HG03064 (cell line): ENCODE data around the gene EIF2S3.
A peak's percentile ranks its signal among the peaks of the same experiment; 100 is the strongest.
"Not testable (repeated sequence)": the region's sequence is repeated elsewhere in the genome, so short reads cannot be mapped to it uniquely, and the experiment has no call there.

Experiments
- ATAC-seq: cut with Tn5 transposase; IDR thresholded peaks from one replicate; pipeline ENCODE4 v1.9.1; 2021; ENCODE audit warnings: low read depth; ENCODE audit not compliant: unreplicated experiment

Gene EIF2S3

DNA sequence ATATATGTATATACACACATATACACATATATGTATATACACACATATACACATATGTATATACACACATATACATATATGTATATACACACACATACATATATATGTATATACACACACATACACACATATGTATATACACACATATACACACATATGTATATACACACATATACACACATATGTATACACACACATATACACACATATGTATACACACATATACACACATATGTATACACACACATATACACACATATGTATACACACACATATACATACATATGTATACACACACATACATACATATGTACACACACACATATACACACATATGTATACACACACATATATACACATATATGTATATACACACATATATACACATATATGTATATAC lies 8.7 kb upstream of the EIF2S3 start:
- ATAC-seq = not testable (repeated sequence)

DNA sequence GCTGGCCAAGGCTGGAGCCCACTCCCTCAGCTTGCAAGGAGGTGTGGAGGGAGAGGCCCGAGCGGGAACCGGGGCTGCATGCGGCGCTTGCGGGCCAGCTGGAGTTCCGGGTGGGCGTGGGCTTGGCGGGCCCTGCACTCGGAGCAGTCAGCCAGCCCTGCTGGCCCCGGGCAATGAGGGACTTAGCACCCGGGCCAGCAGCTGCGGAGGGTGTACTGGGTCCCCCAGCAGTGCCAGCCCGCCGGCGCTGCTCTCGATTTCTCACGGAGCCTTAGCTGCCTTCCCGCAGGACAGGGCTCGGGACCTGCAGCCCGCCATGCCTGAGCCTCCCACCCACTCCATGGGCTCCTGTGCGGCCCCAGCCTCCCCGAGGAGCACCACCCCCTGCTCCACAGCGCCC lies 5.1 kb upstream of the EIF2S3 start:
- not testable (repeated sequence) for ATAC-seq

DNA sequence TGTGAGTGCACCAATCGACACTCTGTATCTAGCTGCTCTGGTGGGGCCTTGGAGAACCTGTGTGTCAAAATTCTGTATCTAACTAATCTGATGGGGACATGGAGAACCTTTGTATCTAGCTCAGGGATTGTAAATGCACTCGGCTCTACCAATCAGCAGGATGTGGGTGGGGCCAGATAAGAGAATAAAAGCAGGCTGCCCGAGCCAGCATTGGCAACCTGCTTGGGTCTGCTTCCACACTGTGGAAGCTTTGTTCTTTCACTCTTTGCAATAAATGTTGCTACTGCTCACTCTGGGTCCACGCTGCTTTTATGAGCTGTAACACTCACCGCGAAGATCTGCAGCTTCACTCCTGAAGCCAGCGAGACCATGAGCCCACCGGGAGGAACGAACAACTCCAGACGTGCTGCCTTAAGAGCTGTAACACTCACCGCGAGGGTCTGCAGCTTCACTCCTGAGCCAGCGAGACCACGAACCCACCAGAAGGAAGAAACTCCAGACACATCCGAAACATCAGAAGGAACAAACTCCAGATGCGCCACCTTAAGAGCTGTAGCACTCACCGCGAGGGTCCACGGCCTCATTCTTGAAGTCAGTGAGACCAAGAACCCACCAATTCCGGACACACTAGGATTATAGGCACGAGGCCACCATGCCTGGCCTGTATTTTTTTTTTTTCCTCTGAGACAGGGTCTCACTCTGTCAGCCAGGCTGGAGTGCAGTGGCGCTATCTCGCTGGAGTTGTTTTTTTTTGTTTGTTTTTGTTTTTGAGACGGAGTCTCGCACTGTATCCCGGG lies 4.0 kb upstream of the EIF2S3 start:
- ATAC-seq = not testable (repeated sequence)

DNA sequence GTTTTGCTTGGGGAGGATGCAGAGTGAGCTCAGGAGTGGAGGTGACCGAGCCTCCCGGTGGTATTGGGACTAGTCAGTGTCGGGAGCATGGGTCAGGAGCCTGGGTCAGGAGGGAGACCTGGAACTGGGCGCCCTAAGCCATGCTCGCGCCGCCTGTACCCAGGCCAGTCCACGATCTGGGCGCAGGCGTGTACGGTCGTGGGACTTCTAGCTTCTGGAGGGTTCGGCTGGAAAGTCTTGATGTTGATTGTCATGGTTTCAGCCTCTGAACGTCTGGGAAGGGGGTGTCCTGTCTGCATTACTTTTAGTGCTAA lies 244 bp downstream of the EIF2S3 start:
- ATAC-seq = peak; percentile 5

DNA sequence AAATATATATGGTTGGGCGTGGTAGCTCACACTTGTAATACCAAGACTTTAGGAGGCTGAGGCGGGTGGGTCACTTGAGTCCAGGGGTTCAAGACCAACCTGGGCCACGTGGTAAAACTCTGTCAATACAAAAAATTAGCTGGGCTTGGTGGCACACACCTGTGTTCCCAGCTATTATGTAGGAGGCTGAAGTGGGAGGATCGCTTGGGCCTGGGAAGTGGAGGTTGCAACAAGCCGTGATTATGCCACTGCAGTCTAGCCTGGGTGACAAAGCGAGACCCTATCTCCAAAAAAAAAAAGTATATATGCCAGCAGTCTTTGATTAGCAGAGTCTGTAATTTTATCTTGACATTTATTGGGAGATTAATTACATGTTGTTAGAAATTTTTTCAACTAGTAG lies 8.7 kb downstream of the EIF2S3 start:
- no peak for ATAC-seq

DNA sequence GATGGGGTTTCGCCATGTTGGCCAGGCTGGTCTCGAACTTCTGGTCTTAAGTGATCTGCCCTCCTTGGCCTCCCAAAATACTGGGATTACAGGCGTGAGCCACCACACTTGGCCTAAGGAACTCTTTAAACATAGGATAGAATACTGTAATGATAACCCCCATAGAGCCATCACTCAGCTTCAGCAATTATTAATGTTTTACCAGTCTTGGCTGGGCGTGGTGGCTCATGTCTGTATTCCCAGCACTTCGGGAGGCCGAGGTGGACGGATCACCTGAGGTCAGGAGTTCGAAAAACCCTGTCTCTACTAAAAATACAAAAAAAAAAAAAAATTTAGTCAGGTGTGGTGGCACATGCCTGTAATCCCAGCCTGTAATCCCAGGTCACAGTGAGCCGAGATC lies 15.1 kb downstream of the EIF2S3 start:
- ATAC-seq = no peak

DNA sequence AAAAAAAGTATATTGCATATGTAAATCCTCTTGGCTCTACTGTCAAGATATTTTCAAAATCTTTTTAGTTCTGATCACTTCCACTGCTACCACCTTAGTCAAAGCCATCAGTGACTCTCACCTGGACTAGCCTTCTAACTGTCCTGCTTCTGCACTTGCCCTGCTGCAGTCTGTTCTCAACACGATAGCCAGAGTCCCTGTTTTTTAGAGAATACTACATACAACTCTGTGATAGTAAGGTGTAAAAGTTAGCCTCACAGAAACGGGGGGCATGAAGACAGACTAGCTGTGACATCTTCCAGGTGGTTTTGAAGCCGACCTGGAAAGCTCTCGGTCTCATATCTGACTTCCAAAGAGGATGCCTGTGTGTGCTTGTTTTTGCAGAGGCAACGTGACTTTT lies 24.7 kb downstream of the EIF2S3 start:
- ATAC-seq = no peak

DNA sequence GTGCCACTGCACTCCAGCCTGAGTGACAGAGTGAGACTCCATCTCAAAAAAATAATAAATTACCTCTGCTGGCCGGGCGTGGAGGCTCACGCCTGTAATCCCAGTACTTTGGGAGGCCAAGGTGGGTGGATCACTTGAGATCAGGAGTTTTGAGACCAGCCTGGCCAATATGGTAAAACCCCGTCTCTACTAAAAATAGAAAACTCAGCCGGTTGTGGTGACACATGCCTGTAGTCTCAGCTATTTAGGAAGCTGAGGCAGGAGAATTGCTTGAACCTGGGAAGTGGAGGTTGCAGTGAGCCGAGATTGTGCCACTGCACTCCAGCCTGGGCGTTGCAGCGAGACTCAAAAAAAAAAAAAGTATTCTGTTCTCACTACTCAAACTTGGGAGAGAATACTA lies 25.5 kb downstream of the EIF2S3 start:
- not testable (repeated sequence) for ATAC-seq

DNA sequence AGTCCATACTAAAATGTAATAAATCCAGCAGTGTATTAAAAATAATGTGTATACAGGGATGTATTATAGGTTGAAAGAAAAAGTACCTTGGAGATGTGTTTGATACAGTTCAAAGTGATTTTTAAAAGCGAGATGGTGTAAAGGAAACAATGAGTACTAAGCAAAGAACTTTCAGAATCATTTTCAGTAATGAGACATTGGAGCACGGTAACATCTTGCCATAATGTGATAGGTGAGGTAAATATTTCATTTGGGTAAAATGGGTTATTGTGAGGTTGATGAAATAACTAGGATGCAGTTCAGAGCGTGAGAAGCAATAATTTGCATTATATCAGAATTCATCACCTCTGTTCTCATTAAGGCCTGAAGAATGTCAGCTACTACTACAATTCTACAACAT lies 25.9 kb downstream of the EIF2S3 start:
- ATAC-seq = peak; percentile 47

DNA sequence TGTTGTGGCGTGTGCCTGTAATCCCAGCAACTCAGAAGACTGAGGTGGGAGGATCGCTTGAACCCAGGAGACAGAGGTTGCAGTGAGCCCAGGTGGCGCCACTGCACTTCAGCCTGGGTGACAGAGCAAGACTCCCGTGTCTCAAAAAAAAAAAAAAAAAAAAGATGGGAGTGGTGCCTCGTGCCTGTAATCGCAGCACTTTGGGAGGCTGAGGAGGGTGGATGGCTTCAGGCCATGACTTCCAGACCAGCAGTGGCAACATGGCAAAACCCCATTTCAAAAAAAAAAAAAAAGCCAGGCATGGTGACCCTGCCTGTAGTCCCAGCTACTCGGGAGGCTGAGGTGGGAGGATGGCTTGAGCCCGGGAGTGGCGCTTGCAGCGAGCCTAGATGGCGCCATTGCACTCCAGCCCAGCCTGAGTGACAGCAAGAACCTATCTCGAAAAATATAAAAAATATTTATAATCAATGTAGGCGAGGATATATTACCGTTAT lies 27.0 kb downstream of the EIF2S3 start:
- peak; percentile 52 for ATAC-seq

DNA sequence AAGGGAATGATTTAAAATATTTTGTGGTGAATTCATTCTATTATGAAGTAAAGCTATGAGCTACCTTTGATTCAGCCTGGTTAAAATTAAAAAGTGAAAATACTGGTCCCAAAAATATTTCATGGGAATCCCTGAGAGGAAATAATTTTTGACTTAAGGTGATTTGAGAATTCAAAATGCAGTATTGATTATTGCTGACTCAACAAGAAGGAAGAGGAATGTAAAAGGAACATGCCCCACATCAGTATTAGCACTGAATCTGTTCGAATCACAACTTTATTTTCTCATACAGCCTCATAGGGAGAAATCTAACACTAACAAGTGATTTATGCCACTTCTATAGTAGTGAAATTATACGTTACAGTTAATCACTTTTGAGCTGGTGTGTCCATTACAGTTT lies 27.7 kb downstream of the EIF2S3 start:
- no peak for ATAC-seq

DNA sequence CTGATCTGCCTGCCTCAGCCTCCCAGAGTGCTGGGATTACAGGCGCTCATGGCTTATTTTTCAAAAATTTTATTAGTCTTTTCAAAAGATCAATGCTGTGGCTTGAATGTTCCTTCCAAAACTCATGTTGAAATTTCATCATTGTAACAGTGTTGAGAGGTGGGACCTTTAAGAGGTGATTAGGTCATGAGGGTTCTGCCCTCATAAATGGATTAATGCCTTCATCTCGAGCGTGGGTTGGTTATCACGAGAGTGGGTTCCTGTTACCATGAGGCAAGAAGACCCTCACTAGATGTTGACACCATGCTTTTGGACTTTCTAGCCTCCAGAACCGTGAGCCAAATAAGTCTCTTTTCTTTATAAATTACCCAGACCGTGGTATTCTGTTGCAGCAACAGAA lies 30.3 kb downstream of the EIF2S3 start:
- ATAC-seq = no peak

DNA sequence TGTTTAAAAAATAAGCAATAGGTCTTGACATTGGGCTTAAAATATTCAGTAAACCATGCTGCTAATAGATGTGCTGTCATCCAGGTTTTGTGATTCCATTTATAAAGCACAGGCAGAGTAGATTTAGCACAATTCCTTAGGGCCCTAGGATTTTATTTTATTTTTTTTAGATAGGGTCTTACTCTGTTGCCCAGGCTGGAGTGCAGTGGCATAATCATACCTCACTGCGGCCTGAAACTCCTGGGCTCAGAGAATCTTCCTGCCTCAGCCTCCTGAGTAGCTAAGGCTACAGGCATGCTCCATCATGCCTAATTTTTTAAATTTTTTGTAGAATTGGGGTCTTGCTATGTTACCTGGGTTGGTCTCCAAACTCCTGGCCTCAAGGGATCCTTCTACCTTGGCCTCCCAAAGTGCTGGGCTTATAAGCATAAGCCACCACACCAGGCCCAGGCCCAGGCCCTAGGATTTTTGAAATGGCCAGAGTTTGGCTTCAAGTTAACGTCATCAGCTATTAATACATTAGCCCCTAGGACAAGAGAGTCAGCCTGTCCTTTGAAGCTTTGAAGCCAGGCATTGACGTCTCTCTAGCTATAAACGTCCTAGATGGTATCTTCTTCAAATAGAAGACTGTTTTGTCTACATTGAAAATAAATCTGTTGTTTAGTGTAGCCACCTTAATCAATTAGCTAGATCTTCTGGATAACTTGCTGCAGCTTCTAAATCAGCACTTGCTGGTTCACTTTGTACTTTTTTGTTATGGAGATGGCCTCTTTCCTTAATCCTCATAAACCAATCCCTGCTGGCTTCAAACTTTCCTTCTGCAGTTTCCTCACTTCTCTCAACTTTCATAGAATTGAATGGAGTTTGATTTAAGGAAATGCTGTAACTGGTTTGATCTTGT lies 35.8 kb downstream of the EIF2S3 start:
- ATAC-seq = no peak

DNA sequence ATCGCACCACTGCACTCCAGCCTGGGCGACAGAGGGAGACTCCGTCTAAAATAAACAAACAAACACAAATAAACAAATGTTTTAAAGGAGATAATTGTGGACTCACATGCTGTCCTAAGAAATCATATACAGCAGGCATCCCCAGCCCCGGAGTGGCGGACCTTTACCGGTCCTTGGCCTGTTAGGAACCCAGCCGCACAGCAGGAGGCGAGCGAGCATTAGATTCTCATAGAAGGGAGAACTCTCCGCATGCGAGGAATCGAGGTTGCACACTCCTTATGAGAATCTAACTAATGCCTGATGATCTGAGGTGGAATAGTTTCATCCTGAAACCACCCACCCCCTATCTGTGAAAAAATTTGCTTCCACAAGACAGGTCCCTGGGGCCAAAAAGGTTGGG lies 39.0 kb downstream of the EIF2S3 start:
- ATAC-seq = no peak

DNA sequence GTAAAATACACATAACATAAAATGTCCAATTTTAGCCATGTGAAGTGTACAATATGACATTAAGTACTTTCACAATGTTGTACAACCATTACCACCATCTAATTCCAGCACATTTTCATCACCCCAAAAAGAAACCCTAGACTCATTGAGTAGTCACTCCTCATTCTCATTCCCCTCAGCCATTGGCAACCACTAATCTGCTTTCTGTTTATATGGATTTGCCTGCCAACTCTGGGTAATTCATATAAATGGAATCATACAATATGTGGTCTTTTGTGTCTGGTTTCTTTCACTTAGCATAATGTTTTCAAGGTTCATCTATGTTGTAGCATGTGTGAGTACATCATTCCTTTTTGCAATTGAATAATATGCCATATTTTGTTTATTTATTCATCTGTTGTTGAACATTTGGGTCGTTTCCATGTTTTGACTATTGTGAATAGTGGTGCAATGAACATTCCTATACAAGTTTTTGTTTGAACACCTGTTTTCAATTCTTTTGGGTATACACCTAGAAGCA lies 43.0 kb downstream of the EIF2S3 start:
- no peak for ATAC-seq

DNA sequence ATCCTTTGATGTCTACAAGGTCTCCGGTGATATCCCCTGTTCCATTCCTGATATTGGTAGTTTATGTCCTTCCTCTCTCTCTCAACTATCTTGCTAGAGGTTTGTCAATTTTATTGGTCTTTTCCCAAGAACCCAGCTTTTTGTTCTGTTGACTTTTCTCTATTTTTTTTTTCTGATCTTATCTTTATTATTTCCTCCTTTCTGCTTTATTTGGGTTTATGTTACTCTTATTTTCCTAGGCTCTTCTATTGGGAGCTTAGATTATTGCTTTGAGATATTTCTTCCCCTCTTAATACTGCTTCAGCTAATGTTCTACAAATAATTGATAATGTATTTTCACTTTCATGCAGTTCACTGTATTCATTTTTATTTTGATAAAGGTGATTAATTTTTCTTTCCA lies 44.2 kb downstream of the EIF2S3 start:
- ATAC-seq = no peak

DNA sequence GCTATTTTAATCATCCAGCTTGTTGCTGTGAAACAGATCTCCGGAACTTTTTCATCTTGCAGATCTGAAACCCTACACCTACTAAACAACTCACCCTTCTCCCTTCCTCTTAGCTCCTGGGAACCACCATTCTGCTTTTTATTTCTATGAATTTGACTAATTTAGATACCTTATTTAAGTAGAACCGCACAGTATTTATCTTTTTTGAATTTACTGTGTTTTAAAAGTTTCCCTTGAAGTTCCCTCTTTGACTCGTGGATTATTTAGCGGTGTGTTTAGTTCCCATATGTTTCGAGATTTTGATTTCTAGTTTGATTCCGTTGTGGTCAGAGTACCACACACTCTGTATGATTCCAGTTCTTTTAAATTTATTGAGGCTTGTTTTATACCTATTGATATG lies 44.6 kb downstream of the EIF2S3 start:
- ATAC-seq = no peak

DNA sequence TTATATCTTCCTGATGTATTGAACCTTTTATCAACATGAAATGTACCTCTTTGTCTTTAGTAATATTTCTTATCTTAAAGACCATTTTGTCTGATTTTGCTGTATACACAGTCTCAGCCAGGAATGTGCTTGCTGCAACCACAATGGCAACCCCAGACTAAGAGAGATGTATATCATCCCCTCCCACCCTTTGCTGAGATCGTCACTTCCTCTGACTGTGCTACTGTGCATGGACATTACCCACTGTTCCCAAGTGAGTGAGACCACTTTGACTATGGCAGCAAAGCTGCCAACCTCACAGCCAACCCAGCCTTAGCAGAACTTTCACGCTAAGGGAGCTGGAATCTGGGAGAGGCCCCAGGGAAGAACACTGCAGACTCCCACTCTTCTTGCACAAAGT lies 46.0 kb downstream of the EIF2S3 start:
- ATAC-seq = no peak

DNA sequence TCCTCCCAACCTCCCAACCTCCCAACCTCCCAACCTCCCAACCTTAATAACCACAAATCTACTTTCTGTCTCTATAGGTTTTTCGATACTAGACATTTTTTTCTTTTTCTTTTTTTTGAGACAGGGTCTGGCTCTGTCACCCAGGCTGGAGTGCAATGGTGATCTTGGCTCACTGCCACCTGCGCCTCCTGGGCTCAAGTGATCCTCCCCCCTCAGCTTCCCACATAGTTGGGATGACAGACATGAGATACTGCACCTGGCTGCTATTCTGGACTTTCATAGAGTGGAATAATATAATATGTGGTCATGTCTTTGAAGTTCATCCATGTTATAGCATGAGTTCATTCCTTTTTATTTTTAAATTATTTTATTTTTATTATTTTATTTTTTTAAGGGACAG lies 55.3 kb downstream of the EIF2S3 start:
- ATAC-seq = no peak

DNA sequence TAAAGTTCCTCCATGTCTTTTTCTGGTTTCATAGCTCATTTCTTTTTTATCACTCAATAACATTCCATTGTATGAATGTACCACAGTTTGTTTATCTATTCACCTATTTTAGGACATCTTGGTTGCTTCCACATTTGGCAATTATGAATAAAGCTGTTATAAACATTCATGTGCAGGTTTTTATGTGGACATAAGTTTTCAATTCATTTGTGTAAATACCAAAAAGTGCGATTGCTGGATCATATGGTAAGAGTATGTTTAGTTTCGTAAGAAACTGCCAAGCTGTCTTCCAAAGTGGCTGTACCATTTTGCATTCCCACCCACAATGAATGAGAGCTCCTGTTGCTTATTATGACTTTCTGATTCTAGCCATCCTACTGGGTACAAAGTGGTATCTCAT lies 58.4 kb downstream of the EIF2S3 start:
- ATAC-seq = no peak

DNA sequence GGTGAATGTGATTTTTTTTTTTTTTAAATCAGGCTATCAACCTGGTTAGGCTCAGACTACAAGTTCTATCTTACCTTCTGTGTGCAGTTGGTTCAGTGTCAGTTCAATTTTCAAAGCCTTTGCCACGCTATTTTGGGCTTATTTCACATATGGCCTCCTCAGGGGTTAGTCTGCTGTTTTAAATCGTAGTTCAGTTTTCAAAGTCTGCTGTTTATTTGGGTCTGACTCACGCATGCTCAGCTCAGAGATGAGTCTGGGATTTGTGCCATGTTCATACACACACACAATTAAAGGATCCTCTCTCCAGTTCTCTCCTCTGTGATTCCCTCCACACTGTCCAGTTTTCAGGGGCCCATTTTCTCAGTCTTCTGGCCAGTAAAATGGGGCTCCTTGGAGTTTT lies 62.5 kb downstream of the EIF2S3 start:
- ATAC-seq = no peak
